Loucy (cell line): ENCODE results near the gene TMEM178B.

Experiments
- H2AFZ ChIP-seq: fragments of 200-600 bp; sonication (generic); 2 replicates; pipeline ENCODE4 v1.6.0; 2016; ENCODE audit warnings: antibody characterized with exemption, mild to moderate bottlenecking, low read length, moderate library complexity
- H3F3A ChIP-seq: fragments of 200-600 bp; 2 replicates; pipeline ENCODE4 v1.6.0; 2016; ENCODE audit warnings: antibody characterized with exemption, low read depth, mild to moderate bottlenecking
- H3K27me3 ChIP-seq: fragments of 200-600 bp; sonication (generic); 2 replicates; pipeline ENCODE4 v1.6.1; 2014; ENCODE audit warnings: low read length, mild to moderate bottlenecking; ENCODE audit not compliant: insufficient read depth, poor library complexity, severe bottlenecking
- H3K36me3 ChIP-seq: fragments of 200-600 bp; sonication (generic); 2 replicates; pipeline ENCODE4 v1.6.1; 2016; ENCODE audit warnings: low read length; ENCODE audit not compliant: insufficient read depth
- H3K4me1 ChIP-seq: fragments of 200-600 bp; sonication (generic); 2 replicates; pipeline ENCODE4 v1.5.1; 2014; ENCODE audit warnings: low read length, mild to moderate bottlenecking; ENCODE audit not compliant: insufficient read depth, poor library complexity, severe bottlenecking
- H3K4me2 ChIP-seq: fragments of 200-600 bp; sonication (generic); 2 replicates; pipeline ENCODE4 v1.6.0; 2014; ENCODE audit warnings: antibody characterized with exemption, low read length, low read depth, mild to moderate bottlenecking; ENCODE audit not compliant: poor library complexity, severe bottlenecking
- H3K4me3 ChIP-seq: fragments of 200-600 bp; sonication (generic); 2 replicates; pipeline ENCODE4 v1.5.1; 2014; ENCODE audit warnings: low read length, mild to moderate bottlenecking, mixed read lengths; ENCODE audit not compliant: poor library complexity, severe bottlenecking
- H3K79me2 ChIP-seq: fragments of 200-600 bp; sonication (generic); 2 replicates; pipeline ENCODE4 v1.6.1; 2014; ENCODE audit warnings: low read length; ENCODE audit not compliant: insufficient read depth
- H3K9ac ChIP-seq: fragments of 200-600 bp; sonication (generic); 2 replicates; pipeline ENCODE4 v1.6.0; 2014; ENCODE audit warnings: mild to moderate bottlenecking, low read depth, low read length, moderate library complexity; ENCODE audit not compliant: poor library complexity, severe bottlenecking
- H3K9me2 ChIP-seq: fragments of 200-600 bp; sonication (generic); replicated peaks from 2 replicates; pipeline ENCODE4 v1.6.1; 2016; ENCODE audit warnings: low read depth, low read length, mixed read lengths
- H3K9me3 ChIP-seq: fragments of 200-600 bp; sonication (generic); 2 replicates; pipeline ENCODE4 v1.6.1; 2014; ENCODE audit warnings: mild to moderate bottlenecking, antibody characterized with exemption, low read length, low read depth; ENCODE audit not compliant: insufficient read depth
- H4K20me1 ChIP-seq: fragments of 200-600 bp; sonication (generic); 2 replicates; pipeline ENCODE4 v1.6.0; 2014; ENCODE audit warnings: antibody characterized with exemption, low read length, mild to moderate bottlenecking; ENCODE audit not compliant: insufficient read depth, poor library complexity, severe bottlenecking
- CTCF ChIP-seq: fragments of 200-600 bp; sonication (generic); conservative IDR thresholded peaks from 2 replicates; pipeline ENCODE4 v1.5.1; 2014; ENCODE audit warnings: mild to moderate bottlenecking, antibody characterized with exemption, low read length
- EZH2phosphoT487 ChIP-seq: fragments of 200-600 bp; IDR thresholded peaks from 2 replicates; pipeline ENCODE4 v1.6.1; 2018; ENCODE audit warnings: antibody characterized with exemption, mild to moderate bottlenecking, moderate library complexity, borderline replicate concordance

Gene TMEM178B

GRCh38 chr7:141072548-141073172, 1.2 kb upstream of the TMEM178B start:
- Histone ChIP-seq H2AFZ (no peak overlapping the region; the same call in 1 of the 2 replicates), H3K4me1 (no peaks in the 10 kb centered on the region), H3K9me2 (no peaks in the 10 kb centered on the region), H3K9ac (no peak overlapping the region), H3K36me3 (no peaks in the 10 kb centered on the region), H3K9me3 (no peaks in the 10 kb centered on the region), H3K79me2 (no peaks in the 10 kb centered on the region), H3K27me3 (no peaks in the 10 kb centered on the region), H3F3A (no peaks in the 10 kb centered on the region), H3K4me2 (no peak overlapping the region), H4K20me1 (no peaks in the 10 kb centered on the region), H3K4me3 (no peak overlapping the region)
- TF ChIP-seq EZH2phosphoT487: no peak
- TF ChIP-seq CTCF: no peak

- Histone ChIP-seq H3K36me3 (no peaks in the 10 kb centered on the region), H3K9ac (no peak overlapping the region), H3K79me2 (no peaks in the 10 kb centered on the region), H3K4me1 (no peaks in the 10 kb centered on the region), H3K4me2 (no peak overlapping the region), H3K9me2 (no peaks in the 10 kb centered on the region), H3K27me3 (no peaks in the 10 kb centered on the region), H3K9me3 (no peaks in the 10 kb centered on the region), H3F3A (no peaks in the 10 kb centered on the region), H2AFZ (no peak overlapping the region), H4K20me1 (no peaks in the 10 kb centered on the region), H3K4me3 (no peak overlapping the region)
- no peak for TF ChIP-seq EZH2phosphoT487
- TF ChIP-seq CTCF: no peak
Measured at GRCh38 chr7:141073173-141073640, 657 bp upstream of the TMEM178B start.

- H3K4me3 ChIP-seq: no peak overlapping the region
- no peaks in the 10 kb centered on the region for H3K4me1 ChIP-seq
- no peaks in the 10 kb centered on the region for H3K9me3 ChIP-seq
- no peaks in the 10 kb centered on the region for H3K36me3 ChIP-seq
- no peaks in the 10 kb centered on the region for H3K27me3 ChIP-seq
- no peak for TF ChIP-seq EZH2phosphoT487
- no peak for TF ChIP-seq CTCF
- H4K20me1 ChIP-seq: no peaks in the 10 kb centered on the region
- no peak overlapping the region for H2AFZ ChIP-seq
- H3K9ac ChIP-seq: no peak overlapping the region
- no peak overlapping the region for H3K4me2 ChIP-seq
- no peaks in the 10 kb centered on the region for H3K79me2 ChIP-seq
- no peaks in the 10 kb centered on the region for H3K9me2 ChIP-seq
- no peaks in the 10 kb centered on the region for H3F3A ChIP-seq
Measured at GRCh38 chr7:141074162-141074991, 513 bp downstream of the TMEM178B start.
